ENCODE data around the gene SMPD4.
"Not testable (repeated sequence)": the region's sequence is repeated elsewhere in the genome, so short reads cannot be mapped to it uniquely, and the experiment has no call there.

Gene SMPD4

DNA sequence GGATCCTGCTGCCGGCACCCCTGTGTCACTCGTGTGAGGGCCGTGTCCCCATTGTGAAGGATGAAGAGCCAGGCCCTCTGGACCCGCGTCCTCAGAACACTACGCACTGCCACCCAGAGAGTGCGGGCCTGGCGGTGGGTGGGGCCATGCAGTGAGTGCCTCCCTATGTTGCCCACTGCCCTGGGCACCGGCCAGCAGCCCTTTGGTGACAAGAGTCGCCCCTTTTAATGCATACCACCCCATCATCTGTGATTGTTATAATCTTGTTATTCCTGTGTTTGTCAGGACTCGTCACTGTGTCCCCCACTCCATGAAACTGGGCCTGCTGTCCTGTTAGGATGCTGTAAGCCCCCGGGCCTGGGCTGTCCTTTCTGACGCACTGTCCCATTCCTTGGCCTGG, 43.1 kb downstream of the SMPD4 start:
- not testable (repeated sequence) for DNase-seq

DNA sequence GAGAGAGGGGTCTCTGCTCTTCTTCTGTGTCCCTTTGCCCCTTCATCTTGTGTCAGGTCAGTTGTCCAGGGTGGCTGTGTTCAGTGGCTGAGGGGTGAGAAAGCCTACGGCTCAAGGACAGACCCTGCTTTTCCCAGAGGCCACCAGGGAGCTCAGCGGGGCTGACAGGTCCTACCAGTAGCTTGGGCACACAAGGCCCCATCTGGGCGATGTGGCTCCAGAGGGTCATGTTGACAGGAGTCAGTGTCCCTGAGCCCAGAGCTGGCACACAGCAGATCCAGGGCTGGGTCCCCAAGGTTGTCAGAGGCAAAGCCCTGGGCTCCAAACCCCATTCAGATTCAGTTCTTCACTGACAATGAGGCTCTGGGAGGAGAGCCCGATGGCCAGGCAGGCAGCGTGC, 44.3 kb downstream of the SMPD4 start:
- DNase-seq: not testable (repeated sequence)

DNA sequence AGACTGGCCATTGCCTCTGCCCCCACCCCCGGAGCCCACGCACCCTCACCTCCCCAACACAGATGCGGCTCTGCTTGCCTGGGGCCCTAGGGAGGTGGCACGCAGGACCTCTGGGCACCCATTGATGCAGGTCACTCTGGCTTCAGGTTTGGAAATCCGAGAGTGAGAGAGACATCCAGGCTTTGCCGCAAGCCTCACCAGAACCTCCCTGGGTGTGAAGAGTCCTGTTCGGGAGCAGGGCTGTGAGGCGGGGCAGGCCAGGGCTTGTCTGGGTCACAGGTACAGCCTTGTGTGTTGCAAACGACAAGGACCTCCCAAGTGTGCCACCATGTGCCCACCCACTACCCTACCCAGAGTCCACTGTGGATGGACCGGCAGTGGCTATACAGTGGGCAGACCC, 44.9 kb downstream of the SMPD4 start:
- not testable (repeated sequence) for DNase-seq

DNA sequence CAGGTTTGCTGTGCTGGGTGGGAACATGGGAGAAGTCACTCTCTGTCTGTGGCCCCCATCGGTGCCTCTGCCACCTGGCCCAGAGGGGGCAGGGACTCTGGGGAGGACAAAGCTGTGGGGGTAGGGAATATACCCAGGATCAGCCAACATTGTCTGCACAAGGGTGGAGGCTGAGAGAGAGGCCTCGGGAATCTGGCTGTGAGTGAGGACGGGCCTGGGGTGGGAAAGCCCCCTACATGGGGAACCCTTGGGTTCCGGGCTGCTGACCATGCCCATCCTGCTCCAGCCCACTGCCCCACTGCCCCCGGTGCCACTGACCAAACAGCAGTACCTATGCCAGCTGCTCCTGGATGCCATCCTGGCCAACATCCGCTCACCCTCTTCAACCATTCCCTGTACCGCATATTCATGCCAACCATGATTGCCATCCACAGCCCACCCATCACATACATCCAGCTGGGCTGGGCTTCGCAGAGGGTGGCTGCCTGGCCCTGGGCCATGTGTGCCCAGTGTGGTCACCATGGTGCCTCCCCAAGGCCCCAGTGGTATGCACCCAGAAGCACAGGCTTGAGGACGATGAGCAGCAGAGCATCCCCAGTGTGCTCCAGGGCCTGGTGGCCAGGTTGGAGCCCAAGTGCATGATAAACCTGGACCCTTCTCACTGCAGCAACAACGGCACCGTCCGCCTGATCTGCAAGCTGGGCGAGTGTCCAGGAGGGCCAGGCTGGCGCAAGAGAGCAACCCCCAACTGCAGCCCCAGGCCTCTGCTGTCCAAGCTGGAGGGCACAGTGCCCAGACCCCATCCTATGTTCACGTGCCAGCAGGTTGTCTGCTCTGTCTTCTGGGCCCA, 45.5 kb downstream of the SMPD4 start:
- no peak for DNase-seq

DNA sequence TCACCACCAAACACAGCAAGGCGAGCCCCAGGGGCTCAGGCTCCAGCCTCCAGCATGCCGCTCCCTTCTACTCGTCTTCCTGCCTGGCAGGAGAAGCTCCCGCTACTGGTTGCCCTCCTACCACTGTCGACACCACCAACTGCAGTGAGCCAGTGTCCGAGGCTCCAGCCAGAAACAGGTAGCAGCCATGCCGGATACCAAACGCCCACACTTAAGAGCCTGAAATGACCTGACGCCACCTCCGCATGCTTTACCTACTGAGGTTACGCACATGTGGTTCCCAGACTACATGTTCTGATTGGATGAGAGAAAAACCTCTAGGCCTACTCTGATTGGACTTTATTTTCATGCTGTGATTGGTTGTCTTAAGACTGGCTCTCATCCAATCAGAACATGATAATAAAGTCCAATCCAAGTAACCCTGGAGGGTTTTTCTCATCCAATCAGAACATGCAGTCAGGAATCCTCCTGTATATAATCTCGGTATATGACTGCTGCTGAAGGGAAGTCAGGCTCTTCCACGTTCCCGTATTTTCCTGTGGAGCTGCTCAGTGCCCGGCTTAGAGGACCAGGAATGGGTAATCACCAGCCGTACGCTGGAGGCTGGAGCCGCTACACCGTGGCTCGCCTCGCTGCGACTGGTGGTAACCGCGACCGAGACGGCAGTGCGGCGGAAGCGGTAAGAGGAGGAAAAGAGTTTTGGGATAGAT, 52.1 kb downstream of the SMPD4 start, which contains the start of gene POTEF:
Gene POTEF (minus strand): TSS at position 103 of the 710 bp plus-strand sequence. CDS start 8,707 bp downstream, outside the sequence.
- not testable (repeated sequence) for DNase-seq

DNA sequence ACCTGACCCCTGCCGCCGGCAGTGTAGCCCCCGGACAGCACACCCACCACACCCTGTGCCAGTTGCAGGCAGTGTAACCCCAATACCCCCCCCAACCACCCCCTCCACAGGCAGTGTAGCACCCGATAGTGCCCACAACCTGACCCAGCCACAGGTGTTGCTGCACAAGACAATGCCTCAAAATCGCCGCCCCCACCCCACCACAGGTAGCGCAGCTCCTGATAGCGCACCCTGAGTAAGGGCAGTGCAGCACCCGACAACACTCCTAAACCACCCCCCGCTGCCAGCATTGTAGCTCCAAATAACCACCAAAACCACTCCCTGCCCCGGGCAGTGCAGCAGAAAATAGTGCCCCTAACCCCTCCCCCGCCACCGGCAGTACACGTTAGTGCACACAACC, 52.9 kb downstream of the SMPD4 start:
- DNase-seq: not testable (repeated sequence)

DNA sequence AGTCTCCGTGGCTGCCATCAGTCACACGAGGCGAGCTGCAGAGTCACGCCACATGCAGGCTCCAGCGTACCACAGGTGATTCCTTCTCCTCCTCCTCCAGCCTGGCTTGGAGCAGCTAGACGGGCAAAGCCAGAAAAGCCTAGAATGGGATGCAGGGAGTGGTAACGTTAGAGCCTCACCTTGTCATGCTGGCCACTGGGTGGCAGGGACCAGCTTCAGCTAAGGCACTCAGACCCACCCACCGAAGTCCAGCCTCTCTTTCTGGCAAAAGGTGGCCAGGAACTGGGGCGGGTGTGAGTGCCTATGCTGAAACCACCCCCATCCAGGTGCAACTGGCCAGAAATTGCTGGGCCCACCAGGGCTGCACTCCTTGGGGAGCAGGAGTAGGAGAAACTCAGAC, 53.7 kb downstream of the SMPD4 start:
- DNase-seq: not testable (repeated sequence)

DNA sequence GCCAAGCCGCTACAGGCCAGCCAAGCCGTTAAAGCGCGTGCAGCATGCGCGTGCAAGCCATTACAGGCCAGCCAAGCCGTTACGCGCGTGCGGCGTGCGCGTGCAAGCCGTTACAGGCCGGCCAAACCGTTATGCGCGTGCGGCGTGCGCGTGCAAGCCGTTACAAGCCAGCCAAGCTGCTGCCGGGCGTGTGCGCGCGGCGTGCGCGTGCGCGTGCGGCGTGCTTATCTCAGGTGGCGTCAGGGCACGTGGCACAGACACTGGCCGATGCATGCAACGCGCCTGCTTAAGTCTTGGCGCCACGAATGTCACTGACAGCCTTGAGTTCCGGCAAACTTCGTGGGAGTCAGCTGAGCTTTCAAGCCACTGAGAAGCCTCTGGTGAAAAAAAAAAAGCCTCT, 60.5 kb downstream of the SMPD4 start:
- DNase-seq: not testable (repeated sequence)

DNA sequence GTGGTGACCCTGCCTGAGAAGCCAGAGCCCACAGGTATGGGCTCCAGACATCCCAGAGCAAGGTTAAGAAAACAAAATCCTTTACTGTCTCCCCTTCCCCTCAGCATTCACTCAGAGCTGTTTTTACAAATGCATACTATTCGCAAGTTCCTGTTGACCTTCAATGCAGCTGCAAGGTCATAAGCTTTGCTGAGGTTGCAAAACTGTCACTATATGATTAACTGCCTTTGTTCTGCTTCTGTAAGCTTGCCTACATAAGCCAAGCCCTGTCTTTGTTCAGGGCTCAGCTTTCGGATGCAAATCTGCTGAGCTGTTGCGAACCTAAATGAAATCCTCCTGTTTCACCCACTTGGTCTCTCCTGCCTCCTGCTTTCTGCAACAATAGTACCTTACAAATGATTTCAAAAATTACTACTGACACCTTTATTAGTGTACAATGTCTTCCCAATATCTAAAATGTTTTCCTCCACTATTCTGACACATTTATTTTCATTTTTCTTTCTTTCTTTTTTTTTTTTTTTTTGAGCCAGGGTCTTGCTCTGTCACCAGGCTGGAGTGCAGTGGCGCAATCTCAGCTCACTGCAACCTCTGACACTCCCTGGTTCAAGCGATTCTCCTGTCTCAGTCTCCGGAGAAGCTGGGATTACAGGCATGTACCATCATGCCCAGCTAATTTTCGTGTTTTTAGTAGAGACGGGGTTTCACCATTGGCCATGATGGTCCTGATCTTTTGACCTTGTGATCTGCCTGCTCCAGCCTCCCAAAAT, 78.6 kb downstream of the SMPD4 start:
- not testable (repeated sequence) for DNase-seq
